NCI-H146 treated with DMSO at 0.1 percent for 48 hours (cell line): ENCODE data around the gene ARHGEF28.

Source experiments
- DNase-seq: peaks from one replicate; lab custom pipeline; 2025; ENCODE audit not compliant: unreplicated experiment; lab: John Stamatoyannopoulos, UW

The ARHGEF28 gene

GRCh38 chr5:73918791-73919221 is 292.8 kb downstream of the ARHGEF28 start:
- DNase-seq: no peak

GRCh38 chr5:73921741-73922140 is 295.7 kb downstream of the ARHGEF28 start:
- no peak for DNase-seq

GRCh38 chr5:73922224-73922623 is 296.2 kb downstream of the ARHGEF28 start:
- DNase-seq: no peak

DNA sequence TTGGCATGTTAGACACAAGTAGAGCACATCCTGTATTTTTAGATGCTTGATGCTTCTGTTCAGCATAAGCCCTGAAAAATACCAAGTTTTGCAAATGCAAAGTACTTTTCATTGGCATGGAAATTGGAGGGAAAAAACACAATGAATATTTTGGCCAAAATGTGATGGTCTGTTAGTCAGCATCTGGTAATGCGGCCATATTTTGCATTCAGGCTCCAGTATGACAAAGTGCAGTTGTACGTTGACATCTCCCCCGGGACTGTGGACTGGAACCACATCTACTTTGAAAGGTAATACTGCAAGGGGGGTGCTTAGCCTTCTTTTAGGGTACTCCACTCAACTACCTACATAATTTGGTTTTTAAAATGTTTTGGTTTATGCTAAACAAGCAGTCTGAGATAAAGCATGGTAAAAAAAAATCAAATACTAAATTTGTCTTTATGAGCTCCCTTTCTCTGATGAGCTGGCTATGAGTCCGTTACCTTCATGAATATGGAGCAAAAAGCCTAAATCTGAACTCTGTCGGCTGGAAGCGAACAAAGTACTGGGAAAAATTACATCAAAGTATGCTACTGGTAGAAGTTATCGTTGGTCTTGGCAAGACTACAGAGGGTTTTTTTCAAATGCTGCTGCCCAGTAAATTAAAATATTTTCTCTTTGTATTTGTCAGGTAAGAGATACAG is 297.0 kb downstream of the ARHGEF28 start:
- no peak for DNase-seq

DNA sequence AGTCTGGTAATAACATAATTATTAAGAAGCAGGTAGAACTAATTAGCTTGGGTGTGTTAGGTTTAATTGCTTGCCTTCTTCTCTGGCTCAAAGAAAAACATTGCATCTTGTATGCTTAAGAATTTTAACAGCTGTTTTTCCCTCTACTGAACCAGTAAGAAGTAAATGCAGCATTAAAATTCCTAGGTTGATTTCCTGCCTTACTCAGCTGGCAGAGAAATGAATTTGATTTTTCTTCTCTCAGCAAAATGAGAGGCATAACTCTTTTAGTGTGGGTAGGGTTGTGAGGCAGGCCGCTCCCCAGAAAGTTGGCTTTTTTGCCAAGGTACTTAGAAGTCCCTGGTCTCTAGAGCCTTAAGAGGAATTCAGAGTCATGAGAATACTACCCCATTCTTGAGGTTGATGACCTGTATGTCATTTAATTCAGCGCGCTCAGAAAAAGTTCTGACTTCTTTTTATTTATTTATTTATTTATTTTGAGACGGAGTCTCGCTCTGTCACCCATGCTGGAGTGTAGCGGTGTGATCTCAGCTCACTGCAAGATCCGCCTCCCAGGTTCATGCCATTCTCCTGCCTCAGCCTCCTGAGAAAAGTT is 302.6 kb downstream of the ARHGEF28 start:
- no peak for DNase-seq

DNA sequence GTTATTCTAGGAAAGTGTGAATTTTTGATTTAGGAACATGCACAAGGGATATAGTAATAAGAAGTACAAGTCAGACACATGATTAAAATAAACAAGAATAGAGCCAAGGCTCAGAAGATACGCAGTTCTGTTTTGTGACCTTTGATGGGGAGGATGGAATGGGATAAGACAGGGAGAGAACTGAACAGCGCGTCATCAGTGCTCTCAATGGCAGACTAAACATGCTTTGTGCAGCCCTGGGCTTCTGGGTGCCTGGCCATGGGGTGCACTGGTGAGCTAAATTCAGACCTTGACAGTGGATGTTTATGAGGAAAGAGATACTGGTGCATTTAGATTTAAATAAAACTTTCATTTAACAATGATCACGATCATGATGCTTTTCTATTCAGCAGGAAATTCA is 309.7 kb downstream of the ARHGEF28 start:
- no peak for DNase-seq

- DNase-seq: no peak
Measured at GRCh38 chr5:73938280-73938937, 312.4 kb downstream of the ARHGEF28 start.

- DNase-seq: no peak
Measured at GRCh38 chr5:73938938-73939320, 312.9 kb downstream of the ARHGEF28 start.

DNA sequence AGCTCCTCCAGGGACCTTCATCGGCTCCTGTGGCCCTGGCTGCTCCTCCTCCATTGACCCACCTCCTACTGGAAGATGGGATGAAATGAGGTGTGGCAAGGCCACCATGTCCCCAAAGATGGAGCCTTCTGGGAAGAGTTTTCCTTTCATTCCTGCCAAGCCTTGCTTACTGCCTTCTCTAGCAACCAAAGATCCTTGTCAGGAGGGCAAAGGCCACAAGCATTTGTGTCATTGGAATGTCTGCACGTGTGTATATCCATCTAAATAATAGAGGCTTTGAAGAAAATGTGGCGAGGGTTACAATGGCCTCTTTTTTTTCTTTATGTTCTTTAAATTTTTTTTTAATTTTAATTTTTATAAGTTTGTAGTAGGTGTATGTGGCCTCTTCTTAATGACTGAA is 313.6 kb downstream of the ARHGEF28 start:
- DNase-seq: no peak

DNA sequence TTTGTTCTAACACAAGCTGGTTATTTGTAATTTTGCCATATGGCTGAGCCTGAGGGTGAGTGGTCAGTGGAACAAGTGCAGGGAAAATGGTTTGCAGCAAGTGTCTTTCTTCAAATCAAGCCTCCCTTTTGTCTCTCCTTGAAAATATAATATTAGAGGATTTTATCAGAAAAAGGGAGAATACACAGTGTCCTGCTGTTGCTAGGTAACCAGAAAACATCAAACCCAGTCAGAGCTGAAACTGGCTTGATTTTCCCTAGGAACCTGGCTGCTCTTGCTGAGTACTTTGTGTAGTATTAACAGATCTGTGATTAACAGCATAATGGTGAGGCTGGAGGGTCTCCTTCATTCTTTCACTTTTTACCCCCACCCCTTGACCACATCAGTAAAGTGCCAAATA is 314.0 kb downstream of the ARHGEF28 start:
- no peak for DNase-seq

DNA sequence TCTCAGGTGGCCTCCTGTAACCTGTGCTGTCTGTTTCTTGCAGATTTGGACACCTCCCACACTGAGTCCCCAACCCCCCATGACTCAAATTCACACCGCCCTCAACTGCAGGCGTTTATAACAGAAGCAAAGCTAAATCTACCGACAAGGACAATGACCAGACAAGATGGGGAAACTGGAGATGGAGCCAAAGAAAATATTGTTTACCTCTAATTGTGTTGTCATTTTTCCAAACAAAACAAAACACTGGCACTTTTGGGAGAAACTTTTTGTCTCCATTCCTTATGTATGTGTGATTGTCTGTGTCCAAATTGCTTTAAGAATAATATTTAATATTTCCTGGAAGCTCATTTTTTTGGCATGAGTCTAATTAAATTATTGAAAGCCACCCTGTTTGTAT is 314.8 kb downstream of the ARHGEF28 start:
- DNase-seq: no peak

DNA sequence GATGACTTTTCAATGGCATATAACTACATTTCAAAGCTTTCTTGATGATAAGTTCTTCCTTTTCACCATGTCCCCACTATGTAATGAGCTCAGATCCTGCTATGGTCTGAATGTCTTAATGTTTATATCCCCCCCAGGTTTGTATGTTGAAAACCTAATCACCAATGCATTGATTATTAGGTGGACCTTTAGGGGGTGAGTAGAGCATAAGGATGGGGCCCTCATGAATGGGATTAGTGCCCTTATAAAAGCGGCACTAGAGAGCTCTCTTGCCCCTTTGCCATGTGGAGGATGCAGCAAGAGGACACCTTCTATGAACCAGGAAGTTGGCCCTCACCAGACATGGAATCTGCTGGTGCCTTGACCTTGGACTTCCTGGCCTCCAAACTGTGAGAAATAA is 316.8 kb downstream of the ARHGEF28 start:
- DNase-seq: no peak

- DNase-seq: no peak
Measured at GRCh38 chr5:73943397-73943796, 317.4 kb downstream of the ARHGEF28 start.

DNA sequence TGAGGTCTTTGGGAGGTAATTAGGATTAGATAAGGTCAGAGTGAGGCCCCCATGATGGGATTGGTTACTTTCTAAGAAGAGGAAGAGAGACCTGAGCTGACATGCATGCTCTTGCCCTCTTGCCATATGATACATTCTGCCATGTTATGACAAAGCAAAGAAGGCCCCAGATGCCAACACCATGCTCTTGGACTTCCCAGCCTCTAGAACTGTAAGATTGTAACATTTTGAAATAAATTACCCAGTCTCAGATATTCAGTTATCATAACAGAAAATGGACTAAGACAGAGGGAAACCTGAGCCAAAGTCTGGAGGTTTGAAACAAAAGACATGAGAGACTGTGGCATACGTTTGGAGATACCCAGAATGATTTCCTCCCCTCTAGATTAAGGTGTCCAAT is 318.6 kb downstream of the ARHGEF28 start:
- no peak for DNase-seq

- DNase-seq: no peak
Measured at GRCh38 chr5:73945505-73945904, 319.5 kb downstream of the ARHGEF28 start.

GRCh38 chr5:73946278-73946677 is 320.3 kb downstream of the ARHGEF28 start:
- no peak for DNase-seq

GRCh38 chr5:73946919-73947602 is 321.1 kb downstream of the ARHGEF28 start:
- no peak for DNase-seq

- DNase-seq: no peak
Measured at GRCh38 chr5:73947906-73948640, 322.1 kb downstream of the ARHGEF28 start.

DNA sequence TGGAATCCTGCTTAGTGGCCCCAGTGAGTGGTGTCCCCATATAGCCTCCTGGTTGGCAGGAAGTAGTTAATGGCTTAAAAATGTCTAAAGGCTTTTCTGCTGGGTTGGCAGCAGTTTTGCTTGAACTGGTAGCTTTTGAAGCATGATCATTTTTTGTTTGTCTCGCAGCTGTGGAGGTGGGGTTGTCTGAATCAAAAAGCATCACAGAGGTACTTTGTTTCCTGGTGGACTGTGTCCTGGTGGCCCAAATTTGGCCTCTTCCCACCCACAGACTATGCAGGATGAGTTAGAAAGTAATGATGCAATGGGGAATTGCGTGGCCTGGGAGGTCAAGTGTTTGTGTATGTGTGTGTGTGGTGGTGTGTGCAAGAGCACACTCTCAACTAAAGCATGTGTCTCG is 322.7 kb downstream of the ARHGEF28 start:
- no peak for DNase-seq

GRCh38 chr5:73950441-73950873 is 324.5 kb downstream of the ARHGEF28 start:
- DNase-seq: no peak

- DNase-seq: no peak
Measured at GRCh38 chr5:73950912-73951430, 325.0 kb downstream of the ARHGEF28 start.
